ENCODE data around the gene TYR. TPM values are rescaled to one million over a fixed set of nuclear protein-coding genes. Genes with fewer than 3 reads are reported as not detected.

TYR gene
- not detected for total RNA-seq
- polyA plus RNA-seq: not detected
- long read RNA-seq, donor 1: 0 reads
- long read RNA-seq, donor 2: 0 reads
- long read RNA-seq, donor 3: 0 reads

- WGBS, 3 donors: 78 to 83% (median 82%) methylated on average over 8 of the region's 8 CpGs
- no peak within 1 kb of the TSS for H3K27ac ChIP-seq
- H3K36me3 ChIP-seq: no peaks in the 10 kb centered on the region
- peaks cover under 1% of the 10 kb centered on the region for H3K4me1 ChIP-seq (ENCODE audit: insufficient read depth)
- H3K27me3 ChIP-seq: no peaks in the 10 kb centered on the region
- H3K9me3 ChIP-seq: no peaks in the 10 kb centered on the region
- no peak for TF ChIP-seq POLR2A (IDR thresholded peaks at IDR 0.05)
- no peak for TF ChIP-seq CTCF (IDR thresholded peaks at IDR 0.05)
- no peak for TF ChIP-seq EP300 (IDR thresholded peaks at IDR 0.05)
- intact Hi-C loops (cut with DNase I): no loop called here
- no peak for DNase-seq
- H3K4me3 ChIP-seq: no peak within 1 kb of the TSS
Measured at GRCh38 chr11:89177691-89178231, at the start of gene TYR. Gene TYR, plus strand, starts transcription at chr11:89177875. Its CDS starts 79 bp downstream, at chr11:89177954.

DNA sequence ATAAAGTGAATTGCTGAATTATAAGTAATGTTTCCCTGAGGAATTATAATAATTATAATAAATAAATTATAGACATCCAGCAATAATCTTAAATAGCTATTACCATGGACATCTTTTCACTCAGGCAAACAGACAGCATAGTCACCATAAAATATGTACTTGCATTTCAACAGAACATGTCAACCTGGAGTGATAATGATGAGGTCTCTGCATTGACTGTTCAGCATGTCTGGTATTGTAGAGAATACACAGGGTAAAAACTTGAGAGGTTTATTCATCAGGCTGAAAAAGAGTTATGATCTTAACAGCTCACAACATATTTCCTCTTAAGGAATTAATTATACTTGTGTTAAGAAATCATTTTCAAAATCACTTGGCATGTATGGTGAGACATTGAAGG is 41.1 kb upstream of the TYR start:
- intact Hi-C loops (cut with DNase I): no loop called here
- no peak for TF ChIP-seq CTCF (IDR thresholded peaks at IDR 0.05)
- no peak for TF ChIP-seq POLR2A (IDR thresholded peaks at IDR 0.05)
- no peak for TF ChIP-seq EP300 (IDR thresholded peaks at IDR 0.05)
- H3K9me3 ChIP-seq: no peaks in the 10 kb centered on the region
- H3K36me3 ChIP-seq: no peaks in the 10 kb centered on the region
- DNase-seq: no peak
- no peak overlapping the region for H3K27ac ChIP-seq
- no peaks in the 10 kb centered on the region for H3K4me1 ChIP-seq (ENCODE audit: insufficient read depth)
- no peak overlapping the region for H3K4me3 ChIP-seq
- no peaks in the 10 kb centered on the region for H3K27me3 ChIP-seq

GRCh38 chr11:89147229-89147628 is 30.4 kb upstream of the TYR start:
- intact Hi-C loops (cut with DNase I): no loop called here
- 75 to 83% (median 81%) methylated on average over 1 of the region's 1 CpG for WGBS, 3 donors
- TF ChIP-seq EP300 (IDR thresholded peaks at IDR 0.05) (no peak), CTCF (IDR thresholded peaks at IDR 0.05) (no peak), POLR2A (IDR thresholded peaks at IDR 0.05) (no peak)

GRCh38 chr11:89159974-89160373 is 17.7 kb upstream of the TYR start:
- H3K27me3 ChIP-seq: no peaks in the 10 kb centered on the region
- WGBS, 3 donors: 93 to 94% (median 94%) methylated on average over 4 of the region's 4 CpGs
- no peaks in the 10 kb centered on the region for H3K36me3 ChIP-seq
- no peak for TF ChIP-seq POLR2A (IDR thresholded peaks at IDR 0.05)
- no peak for TF ChIP-seq CTCF (IDR thresholded peaks at IDR 0.05)
- no peak overlapping the region for H3K4me3 ChIP-seq
- H3K27ac ChIP-seq: no peak overlapping the region
- intact Hi-C loops (cut with DNase I): no loop called here
- DNase-seq: no peak
- no peaks in the 10 kb centered on the region for H3K4me1 ChIP-seq (ENCODE audit: insufficient read depth)
- no peaks in the 10 kb centered on the region for H3K9me3 ChIP-seq

More at GRCh38 chr11:89147229-89147628, 30.4 kb upstream of the TYR start:
- Histone ChIP-seq H3K4me1 (ENCODE audit: insufficient read depth) (no peaks in the 10 kb centered on the region), H3K4me3 (no peak overlapping the region), H3K36me3 (no peaks in the 10 kb centered on the region), H3K9me3 (no peaks in the 10 kb centered on the region), H3K27me3 (no peaks in the 10 kb centered on the region), H3K27ac (no peak overlapping the region)
- no peak for DNase-seq

All from ovary (tissue), 10 donors.